Stomach (tissue), 4 donors: ENCODE data around the gene ANLN.

ENCODE experiments used
- CTCF ChIP-seq, 7 experiments: fragments of 450-650 bp in 4 of 7; fragments of 200-600 bp in 3 of 7; sonication (generic) in 3 of 7; IDR thresholded peaks; one replicate each; pipeline ENCODE4 v1.5.1; 2016 to 2019; ENCODE audit warnings: antibody characterized with exemption in 7 of 7, control low read depth in 2 of 7, mild to moderate bottlenecking in 1 of 7
- EP300 ChIP-seq: sonication (generic); formaldehyde crosslinking; IDR thresholded peaks from one replicate; pipeline ENCODE4 v1.6.1; 2017; ENCODE audit warnings: antibody characterized with exemption
- POLR2AphosphoS5 ChIP-seq, 3 donors: sonication (generic); formaldehyde crosslinking; IDR thresholded peaks; one replicate each; pipeline ENCODE4 v1.6.1; 2016; ENCODE audit warnings: antibody characterized with exemption in 3 of 3

DNA sequence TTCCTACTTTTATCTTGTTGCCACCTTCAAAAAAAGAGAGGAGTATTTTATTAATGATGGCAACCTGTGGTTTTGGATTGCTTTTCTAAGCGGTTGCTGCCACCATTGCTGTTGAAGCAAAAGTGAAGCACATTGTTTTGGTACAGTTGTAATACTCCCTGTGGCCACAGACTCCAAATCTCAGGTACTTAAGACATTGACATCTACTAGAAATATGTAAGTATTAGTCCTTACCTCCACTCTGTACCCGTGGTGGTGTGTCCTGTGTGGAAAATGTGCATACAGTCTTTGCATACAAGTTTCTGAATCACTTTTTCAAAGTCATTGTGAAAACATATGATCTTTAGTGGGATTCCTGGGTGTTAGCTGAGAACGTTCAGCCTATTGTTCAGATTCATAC is 85.7 kb downstream of the ANLN start:
- TF ChIP-seq POLR2AphosphoS5 (IDR thresholded peaks at IDR 0.05) (no peak), CTCF (IDR thresholded peaks at IDR 0.05) (no peak), EP300 (no peak)
